H1 (cell line): ENCODE data around the gene ZNF524. TPM values are rescaled to one million over a fixed set of nuclear protein-coding genes. Genes with fewer than 3 reads are reported as not detected.

Experiments used
- JUND ChIP-seq: IDR thresholded peaks from 2 replicates; pipeline ENCODE4 v1.6.1; 2011; ENCODE audit warnings: mild to moderate bottlenecking, improper control_type of control experiment, low read length
- SRF ChIP-seq: IDR thresholded peaks from 2 replicates; pipeline ENCODE4 v1.6.1; 2011; ENCODE audit warnings: mild to moderate bottlenecking, low read depth, low read length, moderate library complexity
- USF2 ChIP-seq: IDR thresholded peaks from 2 replicates; pipeline ENCODE4 v1.6.1; 2011; ENCODE audit warnings: low read length, improper control_type of control experiment
- polyA plus RNA-seq, 7 experiments: library from polyadenylated mRNA; depleted of rRNA in 3 of 7; stranded (reverse) in 5 of 7; unstranded in 2 of 7; fragments of >200 nt in 5 of 7; fragments of 200-250 nt in 2 of 7; gene quantifications; 1 replicate in 5 of 7; 2 replicates in 1 of 7; 4 replicates in 1 of 7; pipeline versions ENCODE4 v1.2.1 to v1.2.3, GENCODE V29; 2011 to 2013; ENCODE audit warnings: missing spikeins in 2 of 7, mixed read lengths in 2 of 7
- total RNA-seq: library from RNA; stranded (reverse); fragmentation: NEBNext Ultra II Directional; extraction: Animal tissue kit (Norgen Biotek cat#: 25700); gene quantifications from 2 replicates; pipeline ENCODE4 v1.2.1, GENCODE V29; 2021

The ZNF524 gene
- total and polyA plus RNA-seq, 2 of the 8 experiments (the other 6 are each of a cell fraction or from before 2014, with no cell fraction given): 4.4 to 4.7 TPM

DNA sequence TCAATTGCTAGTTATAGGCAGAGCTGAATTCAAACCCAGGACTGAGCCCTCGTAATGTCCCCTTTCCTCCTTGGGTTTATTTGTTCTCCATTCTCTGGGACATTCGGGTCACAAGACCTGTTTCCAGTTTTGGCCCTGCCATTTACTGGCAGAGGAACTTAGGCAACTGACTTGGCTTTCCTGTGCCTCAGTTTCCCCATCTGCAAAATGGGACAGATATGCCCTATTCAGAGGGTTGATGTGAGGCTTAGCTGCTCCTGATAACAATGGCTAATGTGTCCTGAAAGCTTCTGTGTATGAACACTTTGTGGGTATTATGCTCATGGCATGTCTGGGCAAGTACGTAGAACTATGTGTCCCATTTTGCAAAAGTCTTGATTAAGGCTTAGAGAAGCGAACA lies 996 bp downstream of the ZNF524 start (continued):
- TF ChIP-seq SRF (no peak), JUND (no peak), USF2 (no peak)
